WERI-Rb-1 (cell line): ENCODE results near the gene AAK1.

Experiments used
- DNase-seq: peaks from one replicate; pipeline ENCODE4 v3.0.0-alpha.2; 2020
- H3K27ac ChIP-seq: fragments of 250-450 bp; sonication (Bioruptor Pico); 2 replicates; pipeline ENCODE4 v1.5.1; 2020; ENCODE audit warnings: mild to moderate bottlenecking, moderate library complexity
- H3K27me3 ChIP-seq: fragments of 250-450 bp; sonication (Bioruptor Pico); 2 replicates; pipeline ENCODE4 v1.5.1; 2021; ENCODE audit warnings: mild to moderate bottlenecking, low read depth, moderate library complexity; ENCODE audit not compliant: insufficient read depth, severe bottlenecking
- H3K36me3 ChIP-seq: fragments of 250-450 bp; sonication (Bioruptor Pico); 2 replicates; pipeline ENCODE4 v1.5.1; 2020; ENCODE audit warnings: mild to moderate bottlenecking, moderate library complexity
- H3K4me3 ChIP-seq: 2 replicates; pipeline ENCODE4 v1.5.1; 2011; ENCODE audit warnings: low read depth, mild to moderate bottlenecking, control low read depth, low read length
- H3K9me3 ChIP-seq: fragments of 250-450 bp; sonication (Bioruptor Pico); 2 replicates; pipeline ENCODE4 v1.5.1; 2021; ENCODE audit warnings: mild to moderate bottlenecking, moderate library complexity; ENCODE audit not compliant: severe bottlenecking
- TF ChIP-seq, protein P1 (sequence below): IDR thresholded peaks from 2 replicates; pipeline ENCODE4 v1.5.1; 2011; ENCODE audit warnings: low read depth, mild to moderate bottlenecking, control low read depth, inconsistent platforms, low read length

Gene AAK1

DNA sequence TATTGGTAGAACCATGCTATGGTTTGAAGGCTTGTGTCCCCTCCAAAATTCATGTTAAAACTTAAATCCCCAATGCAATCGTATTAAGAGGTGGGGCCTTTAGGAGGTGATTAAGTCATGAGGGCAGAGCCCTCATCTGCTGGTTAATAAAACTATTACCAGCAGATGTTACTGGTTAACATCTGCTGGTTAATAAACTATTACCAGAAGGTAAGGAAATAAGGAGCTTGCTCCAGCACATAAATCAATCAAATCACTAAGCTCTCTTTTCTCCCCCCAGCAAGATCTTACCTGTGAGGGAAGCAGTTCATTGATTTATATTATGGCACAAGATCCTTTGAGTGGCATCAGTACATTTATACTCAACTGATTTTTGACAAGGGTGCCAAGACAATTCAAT is 96.9 kb downstream of the AAK1 start:
- no peak overlapping the region for H3K27ac ChIP-seq
- peaks cover 8% of the 10 kb centered on the region for H3K9me3 ChIP-seq
- peaks cover 12% of the 10 kb centered on the region for H3K36me3 ChIP-seq
- TF ChIP-seq, protein P1, sequence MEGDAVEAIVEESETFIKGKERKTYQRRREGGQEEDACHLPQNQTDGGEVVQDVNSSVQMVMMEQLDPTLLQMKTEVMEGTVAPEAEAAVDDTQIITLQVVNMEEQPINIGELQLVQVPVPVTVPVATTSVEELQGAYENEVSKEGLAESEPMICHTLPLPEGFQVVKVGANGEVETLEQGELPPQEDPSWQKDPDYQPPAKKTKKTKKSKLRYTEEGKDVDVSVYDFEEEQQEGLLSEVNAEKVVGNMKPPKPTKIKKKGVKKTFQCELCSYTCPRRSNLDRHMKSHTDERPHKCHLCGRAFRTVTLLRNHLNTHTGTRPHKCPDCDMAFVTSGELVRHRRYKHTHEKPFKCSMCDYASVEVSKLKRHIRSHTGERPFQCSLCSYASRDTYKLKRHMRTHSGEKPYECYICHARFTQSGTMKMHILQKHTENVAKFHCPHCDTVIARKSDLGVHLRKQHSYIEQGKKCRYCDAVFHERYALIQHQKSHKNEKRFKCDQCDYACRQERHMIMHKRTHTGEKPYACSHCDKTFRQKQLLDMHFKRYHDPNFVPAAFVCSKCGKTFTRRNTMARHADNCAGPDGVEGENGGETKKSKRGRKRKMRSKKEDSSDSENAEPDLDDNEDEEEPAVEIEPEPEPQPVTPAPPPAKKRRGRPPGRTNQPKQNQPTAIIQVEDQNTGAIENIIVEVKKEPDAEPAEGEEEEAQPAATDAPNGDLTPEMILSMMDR, result no peak
- DNase-seq, result no peak
- H3K4me3 ChIP-seq, result no peak overlapping the region
- no peaks in the 10 kb centered on the region for H3K27me3 ChIP-seq

DNA sequence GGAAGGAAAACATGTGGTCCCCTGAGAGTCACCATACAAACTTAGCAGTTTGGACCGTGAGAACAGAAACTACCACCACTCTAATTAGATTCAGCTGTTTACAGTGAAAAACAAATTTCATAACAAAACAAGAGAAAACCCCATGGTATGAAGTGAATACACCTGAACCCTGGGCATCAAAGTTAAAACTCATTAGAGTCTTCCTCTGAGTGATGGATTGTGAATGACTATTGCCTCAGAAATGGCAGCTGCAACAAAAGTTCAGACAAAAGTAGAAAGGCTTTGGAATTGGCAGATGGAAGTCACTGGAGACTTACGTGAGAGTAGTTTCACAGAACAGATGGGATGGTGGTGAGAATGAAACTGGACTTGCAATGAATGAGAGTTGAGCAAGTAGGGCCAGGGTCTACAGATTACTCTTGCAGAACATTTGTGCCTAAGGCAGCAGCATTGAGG is 98.0 kb downstream of the AAK1 start:
- DNase-seq, result no peak
- H3K27me3 ChIP-seq, result no peaks in the 10 kb centered on the region
- H3K36me3 ChIP-seq, result peaks cover 16% of the 10 kb centered on the region
- no peak overlapping the region for H3K4me3 ChIP-seq
- TF ChIP-seq, protein P1, result no peak
- H3K9me3 ChIP-seq, result peaks cover 8% of the 10 kb centered on the region
- H3K27ac ChIP-seq, result no peak overlapping the region

DNA sequence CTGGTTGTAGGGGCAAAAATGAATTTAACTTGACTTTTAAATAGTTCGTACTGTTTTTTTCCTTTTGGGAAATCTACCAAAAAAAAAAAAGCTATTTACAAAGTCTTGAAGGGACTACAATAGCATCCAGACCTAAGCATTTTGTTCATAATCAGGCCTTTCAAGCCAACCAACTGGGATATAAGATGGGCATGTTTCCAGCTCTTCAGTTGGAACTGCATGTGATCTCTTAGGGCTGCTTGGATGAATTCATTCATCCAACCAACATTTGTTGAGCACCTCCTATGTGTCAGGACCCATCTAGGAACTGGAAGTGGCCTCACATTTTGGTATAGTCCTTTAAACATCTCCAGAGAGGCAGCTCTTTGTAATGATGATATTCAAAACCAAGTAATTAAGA is 98.6 kb downstream of the AAK1 start:
- Histone ChIP-seq H3K27me3 (no peaks in the 10 kb centered on the region), H3K27ac (no peak overlapping the region), H3K36me3 (peaks cover 17% of the 10 kb centered on the region), H3K9me3 (peaks cover 8% of the 10 kb centered on the region), H3K4me3 (no peak overlapping the region)
- TF ChIP-seq, protein P1, result no peak
- no peak for DNase-seq

DNA sequence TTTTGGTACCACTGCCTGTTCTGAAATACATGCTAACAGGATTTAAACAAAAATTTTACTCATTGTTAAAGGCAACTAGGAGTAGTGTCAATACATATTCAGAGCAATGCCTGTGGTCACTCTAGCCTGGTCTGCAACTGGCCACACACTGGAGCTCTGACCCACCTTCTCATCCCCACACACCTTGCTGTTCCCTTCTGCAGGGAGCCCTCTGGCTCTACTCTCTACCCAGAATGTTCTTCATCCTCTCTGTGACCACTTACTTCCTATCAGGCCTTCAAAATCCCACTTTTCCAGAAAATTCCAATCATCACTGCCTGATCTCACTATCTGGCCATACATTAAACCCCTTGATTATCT is 104.0 kb downstream of the AAK1 start:
- peaks cover 20% of the 10 kb centered on the region for H3K36me3 ChIP-seq
- no peaks in the 10 kb centered on the region for H3K27me3 ChIP-seq
- no peak overlapping the region for H3K27ac ChIP-seq
- DNase-seq, result no peak
- TF ChIP-seq, protein P1, result no peak
- H3K4me3 ChIP-seq, result no peak overlapping the region
- peaks cover 2% of the 10 kb centered on the region for H3K9me3 ChIP-seq

DNA sequence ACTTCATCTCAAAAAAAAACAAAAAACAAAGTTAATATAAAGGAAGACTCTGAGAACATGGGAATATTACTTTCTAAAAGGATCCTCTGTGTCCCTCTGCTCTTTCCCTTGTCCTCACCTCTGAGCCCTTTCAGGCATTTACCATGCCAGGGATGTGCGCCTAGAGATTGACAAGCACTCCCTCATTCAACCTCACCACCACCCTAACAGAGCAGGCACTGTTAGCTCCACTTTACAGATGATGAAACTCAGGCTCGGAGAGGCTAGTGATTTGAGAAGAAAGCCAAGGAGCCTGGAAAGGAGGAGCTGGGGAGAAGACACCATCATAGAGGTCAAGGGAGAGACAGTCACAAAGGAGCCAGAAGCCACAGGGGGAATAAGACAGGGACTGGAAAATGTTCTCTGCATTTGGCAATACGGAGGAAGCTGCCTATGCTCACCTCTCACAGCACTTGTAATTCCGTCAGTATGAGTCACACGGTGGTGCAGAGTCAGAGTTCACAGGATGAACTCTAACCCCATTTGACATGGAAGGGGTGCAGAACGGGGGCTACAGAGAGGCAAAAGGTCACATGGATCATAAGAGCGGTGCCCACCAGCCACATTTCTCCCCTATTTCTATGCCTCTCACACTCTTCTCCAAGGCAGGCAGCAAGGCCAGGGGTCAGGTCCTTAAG is 104.5 kb downstream of the AAK1 start:
- Histone ChIP-seq H3K27ac (peak overlapping the region; percentile 34; the same call in 1 of the 2 replicates), H3K27me3 (no peaks in the 10 kb centered on the region), H3K36me3 (peaks cover 20% of the 10 kb centered on the region), H3K9me3 (peaks cover 2% of the 10 kb centered on the region), H3K4me3 (no peak overlapping the region)
- TF ChIP-seq, protein P1, result no peak
- no peak for DNase-seq

DNA sequence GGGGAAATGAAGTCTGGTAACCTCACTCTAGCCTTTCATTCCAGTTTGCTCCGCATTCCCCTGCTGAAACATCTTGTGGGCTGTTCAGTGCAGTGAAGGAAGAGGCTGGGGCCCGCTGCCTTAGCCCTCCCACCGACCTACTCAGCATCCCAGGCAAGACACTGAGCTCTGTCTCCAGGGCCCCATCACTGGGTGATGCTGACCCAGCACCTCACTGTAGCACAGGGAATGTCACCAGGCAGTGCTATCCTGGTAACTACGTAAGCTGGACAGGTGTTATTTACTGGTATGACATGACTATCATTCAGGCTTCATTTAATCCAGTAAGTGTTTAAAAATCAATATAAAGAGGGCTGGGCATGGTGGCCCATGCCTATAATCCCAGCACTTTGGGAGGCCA is 105.3 kb downstream of the AAK1 start:
- peaks cover 16% of the 10 kb centered on the region for H3K36me3 ChIP-seq
- H3K27me3 ChIP-seq, result no peaks in the 10 kb centered on the region
- TF ChIP-seq, protein P1, result no peak
- no peak overlapping the region for H3K4me3 ChIP-seq
- peaks cover 2% of the 10 kb centered on the region for H3K9me3 ChIP-seq
- H3K27ac ChIP-seq, result no peak overlapping the region
- peak; percentile 78 for DNase-seq
